Endodermal cell (in vitro differentiated cells): ENCODE results near the gene KLRC3. TPM values are rescaled to one million over a fixed set of nuclear protein-coding genes. Genes with fewer than 3 reads are reported as not detected.
"Not testable (repeated sequence)": the region's sequence is repeated elsewhere in the genome, so short reads cannot be mapped to it uniquely, and the experiment has no call there.

Source experiments
- DNase-seq: peaks from one replicate; pipeline ENCODE4 v3.0.0-alpha.2; 2017
- H3K27ac ChIP-seq: 2 replicates; pipeline ENCODE4 v1.5.1; 2013; ENCODE audit warnings: mild to moderate bottlenecking, low read depth, low read length, moderate library complexity
- H3K27me3 ChIP-seq: 2 replicates; pipeline ENCODE4 v1.6.1; 2013; ENCODE audit warnings: mild to moderate bottlenecking, low read length, moderate library complexity; ENCODE audit not compliant: insufficient read depth, control insufficient read depth, poor library complexity, severe bottlenecking
- H3K36me3 ChIP-seq: 2 replicates; pipeline ENCODE4 v1.7.0; 2013; ENCODE audit warnings: mild to moderate bottlenecking, low read length, moderate library complexity; ENCODE audit not compliant: control insufficient read depth, insufficient read depth
- H3K4me1 ChIP-seq: one replicate; pipeline ENCODE4 v1.7.0; 2013; ENCODE audit warnings: low read length; ENCODE audit not compliant: control insufficient read depth, insufficient read depth
- H3K4me3 ChIP-seq: 2 replicates; pipeline ENCODE4 v1.5.1; 2013; ENCODE audit warnings: mild to moderate bottlenecking, low read length, moderate library complexity
- H3K9ac ChIP-seq: 2 replicates; pipeline ENCODE4 v1.6.1; 2013; ENCODE audit warnings: mild to moderate bottlenecking, low read length, moderate library complexity; ENCODE audit not compliant: poor library complexity, severe bottlenecking; ENCODE audit errors: extremely low read depth
- H3K9me3 ChIP-seq: 2 replicates; pipeline ENCODE4 v1.6.1; 2013; ENCODE audit warnings: mild to moderate bottlenecking, low read length, moderate library complexity; ENCODE audit not compliant: control insufficient read depth
- H3K27ac Mint-ChIP-seq: 2 replicates; pipeline ENCODE4 v1.8.0; 2020; ENCODE audit warnings: mixed read lengths
- H3K27me3 Mint-ChIP-seq: 2 replicates; pipeline ENCODE4 v1.8.0; 2021; ENCODE audit warnings: mild to moderate bottlenecking, mixed read lengths; ENCODE audit not compliant: insufficient read depth
- H3K36me3 Mint-ChIP-seq: 2 replicates; pipeline ENCODE4 v1.8.0; 2020; ENCODE audit warnings: low read depth, mixed read lengths
- H3K4me1 Mint-ChIP-seq: 2 replicates; pipeline ENCODE4 v1.8.0; 2020; ENCODE audit warnings: mixed read lengths
- H3K4me3 Mint-ChIP-seq: 2 replicates; pipeline ENCODE4 v1.8.0; 2020; ENCODE audit warnings: mild to moderate bottlenecking, moderate library complexity, mixed read lengths
- H3K9me3 Mint-ChIP-seq: 2 replicates; pipeline ENCODE4 v1.8.0; 2020; ENCODE audit warnings: mild to moderate bottlenecking, mixed read lengths
- CTCF ChIP-seq: fragments of 200-600 bp; sonication (generic); conservative IDR thresholded peaks from 2 replicates; pipeline ENCODE4 v1.5.0; 2021; ENCODE audit warnings: antibody characterized with exemption, mild to moderate bottlenecking
- WGBS, 2 experiments: methylation state at CpG; one replicate each; pipeline versions ENCODE4 v1.1.5 to v1.1.7; 2013; ENCODE audit warnings: missing lambda C conversion rate in 2 of 2, mixed read lengths in 1 of 2; ENCODE audit not compliant: insufficient coverage in 1 of 2, insufficient read length in 1 of 2; 5-methylcytosine and 5-hydroxymethylcytosine counted together
- total RNA-seq, 2 donors: library from RNA; stranded (reverse); fragmentation: NEBNext Ultra II Directional in 1 of 2; extraction: Animal tissue kit (Norgen Biotek cat#: 25700) in 1 of 2; gene quantifications; 2 replicates in 1 of 2; 3 replicates in 1 of 2; pipeline ENCODE4 v1.2.1, GENCODE V29; 2021

KLRC3 gene
- total RNA-seq, 2 donors from 2014 or later = not detected

GRCh38 chr12:10398168-10398567 lies 22.2 kb downstream of the KLRC3 start:
- no peak overlapping the region for H3K4me3 ChIP-seq
- H3K36me3 ChIP-seq = no peaks in the 10 kb centered on the region
- Mint-ChIP-seq H3K36me3 (no peaks in the 10 kb centered on the region), H3K9me3 (no peaks in the 10 kb centered on the region), H3K27me3 (no peaks in the 10 kb centered on the region), H3K27ac (no peak overlapping the region), H3K4me3 (no peak overlapping the region), H3K4me1 (peaks cover 13% of the 10 kb centered on the region)
- 73% methylated on average over 2 of the region's 2 CpGs; no CpG with 5 or more reads in 1 of the 2 experiments for WGBS, 2 experiments
- no peak for TF ChIP-seq CTCF
- H3K27ac ChIP-seq = no peak overlapping the region
- no peak for DNase-seq
- H3K27me3 ChIP-seq = no peaks in the 10 kb centered on the region
- no peaks in the 10 kb centered on the region for H3K4me1 ChIP-seq
- H3K9ac ChIP-seq = no peak overlapping the region
- H3K9me3 ChIP-seq = no peaks in the 10 kb centered on the region

GRCh38 chr12:10397296-10397695 lies 23.1 kb downstream of the KLRC3 start:
- Histone ChIP-seq H3K4me1 (no peaks in the 10 kb centered on the region), H3K27ac (no peak overlapping the region), H3K27me3 (no peaks in the 10 kb centered on the region), H3K4me3 (no peak overlapping the region), H3K9me3 (no peaks in the 10 kb centered on the region), H3K36me3 (no peaks in the 10 kb centered on the region), H3K9ac (no peak overlapping the region)
- DNase-seq = no peak
- Mint-ChIP-seq H3K27me3 (no peaks in the 10 kb centered on the region), H3K36me3 (no peaks in the 10 kb centered on the region), H3K27ac (no peak overlapping the region), H3K9me3 (no peaks in the 10 kb centered on the region), H3K4me1 (peaks cover 13% of the 10 kb centered on the region), H3K4me3 (no peak overlapping the region)
- no peak for TF ChIP-seq CTCF
- WGBS, 2 experiments = 80 to 83% methylated on average over 1 to 2 of the region's 2 CpGs

GRCh38 chr12:10396176-10396575 lies 24.2 kb downstream of the KLRC3 start:
- not testable (repeated sequence) for H3K36me3 ChIP-seq, DNase-seq, H3K4me3 Mint-ChIP-seq, H3K27ac Mint-ChIP-seq, H3K9me3 ChIP-seq, H3K4me1 ChIP-seq, H3K27ac ChIP-seq, H3K9ac ChIP-seq, H3K9me3 Mint-ChIP-seq, H3K27me3 ChIP-seq, H3K4me3 ChIP-seq, H3K36me3 Mint-ChIP-seq, H3K27me3 Mint-ChIP-seq
- WGBS, 2 experiments = 90 to 95% methylated on average over 2 to 15 of the region's 15 CpGs
- peaks cover 13% of the 10 kb centered on the region for H3K4me1 Mint-ChIP-seq

- Mint-ChIP-seq H3K36me3 (no peaks in the 10 kb centered on the region), H3K27me3 (no peaks in the 10 kb centered on the region), H3K9me3 (no peaks in the 10 kb centered on the region), H3K4me1 (peaks cover 13% of the 10 kb centered on the region), H3K4me3 (no peak overlapping the region), H3K27ac (peak overlapping the region; percentile 3)
- Histone ChIP-seq H3K27me3 (no peaks in the 10 kb centered on the region), H3K27ac (no peak overlapping the region), H3K4me1 (no peaks in the 10 kb centered on the region), H3K9me3 (no peaks in the 10 kb centered on the region), H3K36me3 (no peaks in the 10 kb centered on the region), H3K4me3 (no peak overlapping the region), H3K9ac (no peak overlapping the region)
- no peak for TF ChIP-seq CTCF
- DNase-seq = peak; percentile 52
- WGBS, 2 experiments = 70 to 74% methylated on average over 5 to 6 of the region's 6 CpGs
These were observed 24.9 kb downstream of the KLRC3 start for GRCh38 chr12:10395390-10395998.

- not testable (repeated sequence) for H3K4me3 ChIP-seq, DNase-seq, H3K9me3 Mint-ChIP-seq, H3K27me3 Mint-ChIP-seq, H3K9ac ChIP-seq, H3K4me3 Mint-ChIP-seq, H3K27ac ChIP-seq, H3K4me1 ChIP-seq, H3K36me3 ChIP-seq, H3K27me3 ChIP-seq, H3K27ac Mint-ChIP-seq, H3K9me3 ChIP-seq, H3K36me3 Mint-ChIP-seq
- WGBS, 2 experiments = 98 to 100% methylated on average over 1 to 11 of the region's 11 CpGs
- H3K4me1 Mint-ChIP-seq = peaks cover 13% of the 10 kb centered on the region
These were observed 25.8 kb downstream of the KLRC3 start for GRCh38 chr12:10394531-10395152.
